HG03571 (cell line): ENCODE data around the gene HTR1E.
"Not testable (repeated sequence)": the region's sequence is repeated elsewhere in the genome, so short reads cannot be mapped to it uniquely, and the experiment has no call there.

Experiments
- ATAC-seq: cut with Tn5 transposase; IDR thresholded peaks from one replicate; pipeline ENCODE4 v1.9.1; 2021; ENCODE audit not compliant: unreplicated experiment

Gene HTR1E, protein sequence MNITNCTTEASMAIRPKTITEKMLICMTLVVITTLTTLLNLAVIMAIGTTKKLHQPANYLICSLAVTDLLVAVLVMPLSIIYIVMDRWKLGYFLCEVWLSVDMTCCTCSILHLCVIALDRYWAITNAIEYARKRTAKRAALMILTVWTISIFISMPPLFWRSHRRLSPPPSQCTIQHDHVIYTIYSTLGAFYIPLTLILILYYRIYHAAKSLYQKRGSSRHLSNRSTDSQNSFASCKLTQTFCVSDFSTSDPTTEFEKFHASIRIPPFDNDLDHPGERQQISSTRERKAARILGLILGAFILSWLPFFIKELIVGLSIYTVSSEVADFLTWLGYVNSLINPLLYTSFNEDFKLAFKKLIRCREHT

DNA sequence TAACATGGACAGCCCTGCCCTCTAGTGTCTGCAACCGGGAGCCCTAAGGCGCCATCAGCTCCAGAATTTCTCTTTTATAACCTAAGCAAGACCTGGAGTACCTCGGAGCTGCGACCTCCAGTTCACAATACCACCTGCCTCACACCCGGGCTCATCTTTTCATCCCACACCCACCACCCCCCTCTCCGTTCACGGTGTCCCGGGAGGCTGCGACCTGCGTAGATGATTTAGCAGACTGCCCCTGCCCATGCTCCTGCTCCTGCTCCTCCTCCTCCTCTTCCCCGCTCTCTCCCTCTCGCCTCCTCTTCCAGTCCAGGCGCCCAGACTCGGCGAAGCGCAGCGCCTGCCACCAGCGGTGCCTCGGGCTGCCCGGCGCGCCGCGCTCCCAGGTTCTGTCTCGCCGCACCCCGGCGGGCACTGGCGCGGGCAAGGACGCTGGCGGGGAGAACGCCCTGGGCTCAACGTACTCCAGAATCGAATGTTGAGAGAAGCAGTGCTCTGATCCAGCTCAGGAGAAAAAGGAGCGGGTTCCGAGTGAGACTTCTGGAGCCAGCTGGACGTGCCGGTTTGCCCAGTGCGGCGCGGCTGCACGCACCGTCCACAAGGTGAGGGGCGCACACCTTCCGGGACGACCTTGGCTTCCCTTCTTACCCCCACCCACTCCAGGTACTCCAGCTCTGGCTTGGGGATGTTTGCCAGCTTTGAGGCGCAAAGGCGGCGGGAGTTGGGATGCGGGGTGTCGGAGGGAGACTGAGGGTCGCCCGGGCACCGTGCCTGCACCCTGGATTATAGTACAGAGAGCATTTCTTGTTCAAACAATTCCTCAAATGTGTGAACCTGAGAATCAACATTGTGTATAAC, at the start of gene HTR1E:
HTR1E (plus strand) TSS at position 310 of the 861 bp plus-strand sequence. CDS start 77,807 bp downstream, outside the sequence.
- ATAC-seq, result peak; percentile 61

DNA sequence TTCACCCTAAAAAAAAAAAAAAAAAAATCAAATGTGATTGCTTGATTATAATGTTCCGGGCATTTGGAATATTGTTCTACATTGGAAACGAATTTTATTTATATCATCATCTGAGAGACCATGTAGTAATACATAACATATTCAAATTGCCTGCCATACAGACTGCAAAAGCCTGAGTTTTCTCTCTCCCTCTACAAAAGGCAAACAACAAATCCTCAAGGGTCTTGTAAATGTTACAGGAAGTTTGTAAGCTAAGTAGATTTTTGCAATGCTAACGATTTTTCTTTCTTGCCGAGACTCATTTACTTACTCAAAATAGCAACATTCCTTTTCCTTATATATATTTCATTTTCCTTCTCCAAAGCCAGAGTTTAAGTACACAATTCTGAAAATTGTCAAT, 49.0 kb upstream of the HTR1E start:
- ATAC-seq, result no peak

GRCh38 chr6:86897265-86897664, 40.1 kb upstream of the HTR1E start:
- not testable (repeated sequence) for ATAC-seq

- ATAC-seq, result no peak
Observed at GRCh38 chr6:86913795-86914194, 23.5 kb upstream of the HTR1E start.

- no peak for ATAC-seq
Observed at GRCh38 chr6:86916393-86916792, 20.9 kb upstream of the HTR1E start.

DNA sequence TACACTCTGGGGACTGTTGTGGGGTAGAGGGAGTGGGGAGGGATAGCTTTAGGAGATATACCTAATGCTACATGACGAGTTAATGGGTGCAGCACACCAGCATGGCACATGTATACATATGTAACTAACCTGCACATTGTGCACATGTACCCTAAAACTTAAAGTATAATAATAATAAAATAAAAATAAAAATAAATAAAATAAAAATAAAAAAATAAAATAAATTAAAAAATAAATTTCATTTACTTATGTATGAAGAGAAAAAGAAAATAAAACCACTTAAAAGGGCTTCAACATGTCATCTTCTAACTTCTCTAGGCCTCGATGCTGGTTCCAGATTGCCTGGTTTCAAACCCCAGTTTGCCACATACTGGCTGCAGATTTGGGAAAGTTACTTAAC, 10.2 kb upstream of the HTR1E start:
- ATAC-seq, result not testable (repeated sequence)

- not testable (repeated sequence) for ATAC-seq
Observed at GRCh38 chr6:86927859-86928258, 9.5 kb upstream of the HTR1E start.

GRCh38 chr6:86934365-86934764, 3.0 kb upstream of the HTR1E start:
- ATAC-seq, result no peak

- no peak for ATAC-seq
Observed at GRCh38 chr6:86936834-86937218, 502 bp upstream of the HTR1E start.

GRCh38 chr6:86938814-86939213, 1.5 kb downstream of the HTR1E start:
- ATAC-seq, result no peak

GRCh38 chr6:86941461-86941860, 4.1 kb downstream of the HTR1E start:
- ATAC-seq, result no peak

- no peak for ATAC-seq
Observed at GRCh38 chr6:86942769-86943516, 5.6 kb downstream of the HTR1E start.

- no peak for ATAC-seq
Observed at GRCh38 chr6:86943819-86944407, 6.6 kb downstream of the HTR1E start.

- ATAC-seq, result no peak
Observed at GRCh38 chr6:86949771-86950170, 12.4 kb downstream of the HTR1E start.

DNA sequence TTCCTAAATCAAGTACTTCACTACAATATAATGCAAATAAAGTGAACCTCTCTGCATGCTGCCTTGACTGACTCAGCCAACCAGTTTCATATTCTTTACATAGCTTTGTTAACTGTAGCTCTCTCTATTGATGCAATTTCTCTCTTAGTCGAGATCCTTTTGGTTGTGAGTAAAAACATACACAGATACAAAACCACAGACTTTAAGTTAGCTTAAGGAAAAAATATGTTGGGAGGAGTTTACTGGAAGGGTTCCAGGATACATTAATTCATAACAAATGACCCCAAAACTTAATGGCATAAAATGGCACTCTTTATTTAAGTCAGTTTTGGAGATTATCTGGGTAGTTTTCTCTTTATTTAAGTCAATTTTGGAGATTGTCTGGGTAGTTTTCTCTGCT, 15.7 kb downstream of the HTR1E start:
- ATAC-seq, result no peak

DNA sequence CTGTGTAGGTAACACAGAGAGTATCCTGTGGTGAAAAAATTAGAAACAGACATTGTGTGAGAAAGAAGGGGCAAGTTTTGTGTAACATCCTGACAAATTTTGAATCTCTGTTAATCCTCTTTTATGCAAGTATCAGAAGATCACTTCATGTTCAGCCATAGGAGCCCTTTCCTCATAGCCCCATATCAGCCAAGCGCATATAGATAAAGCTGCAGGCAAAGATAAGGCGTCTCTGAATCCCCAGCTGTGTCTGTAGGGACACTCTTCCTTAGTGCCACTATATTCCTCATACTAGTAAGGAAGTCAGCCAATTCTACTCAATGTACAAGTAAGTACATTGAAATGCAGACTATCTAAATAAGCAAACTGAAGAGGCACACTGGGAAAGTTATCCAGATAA, 22.3 kb downstream of the HTR1E start:
- no peak for ATAC-seq

DNA sequence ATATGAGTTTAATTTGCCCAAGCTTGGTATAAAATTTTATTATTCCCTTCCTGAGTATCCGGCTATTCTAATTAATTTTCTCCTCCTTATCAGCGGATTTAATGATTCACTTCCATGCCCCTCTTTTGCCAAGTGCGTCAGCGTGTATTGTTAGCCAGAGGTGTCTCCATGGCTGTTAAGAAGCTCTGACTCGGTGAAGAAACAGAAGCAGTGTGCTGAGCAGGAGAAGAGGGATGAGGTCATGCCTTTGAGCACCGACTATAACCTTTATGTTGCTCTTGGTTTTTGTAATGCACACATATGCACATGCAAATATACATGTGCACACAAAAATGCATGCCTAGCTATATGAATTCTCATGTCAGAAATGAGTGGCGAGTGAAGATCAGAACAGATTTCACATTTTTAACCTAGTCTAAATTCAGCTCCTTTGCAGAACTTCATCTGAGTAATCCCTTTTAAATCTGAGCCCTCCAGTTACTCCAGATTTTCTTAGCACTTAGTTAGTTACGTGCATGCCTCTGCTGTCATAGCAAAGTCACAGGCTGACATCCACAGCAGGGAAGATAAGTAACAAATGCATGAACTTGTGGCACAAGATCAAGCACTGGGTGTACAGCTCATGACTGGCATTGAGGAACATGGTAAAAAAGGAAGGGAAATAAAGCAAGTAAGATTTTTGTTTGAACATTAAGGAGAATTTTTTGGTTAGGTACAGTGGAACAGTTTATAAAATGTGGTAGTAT, 24.3 kb downstream of the HTR1E start:
- no peak for ATAC-seq

DNA sequence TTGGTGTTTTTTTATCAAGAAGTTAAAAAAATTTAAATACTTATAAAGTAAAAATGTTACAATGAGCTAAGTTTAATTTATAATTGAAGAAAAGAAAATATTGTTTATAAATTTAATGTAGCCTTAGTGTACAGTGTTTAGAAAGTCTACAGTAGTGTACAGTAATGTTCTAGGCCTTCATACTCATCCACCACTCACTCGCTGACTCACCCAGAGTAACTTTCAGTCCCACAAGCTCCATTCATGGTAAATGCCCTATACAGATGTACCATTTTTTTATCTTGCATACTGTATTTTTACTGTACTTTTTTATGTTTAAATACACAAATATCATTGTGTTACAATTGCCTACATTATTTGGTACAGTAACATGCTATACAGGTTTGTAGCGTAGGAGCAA, 26.0 kb downstream of the HTR1E start:
- no peak for ATAC-seq

GRCh38 chr6:86964029-86964579, 26.8 kb downstream of the HTR1E start:
- ATAC-seq, result no peak

DNA sequence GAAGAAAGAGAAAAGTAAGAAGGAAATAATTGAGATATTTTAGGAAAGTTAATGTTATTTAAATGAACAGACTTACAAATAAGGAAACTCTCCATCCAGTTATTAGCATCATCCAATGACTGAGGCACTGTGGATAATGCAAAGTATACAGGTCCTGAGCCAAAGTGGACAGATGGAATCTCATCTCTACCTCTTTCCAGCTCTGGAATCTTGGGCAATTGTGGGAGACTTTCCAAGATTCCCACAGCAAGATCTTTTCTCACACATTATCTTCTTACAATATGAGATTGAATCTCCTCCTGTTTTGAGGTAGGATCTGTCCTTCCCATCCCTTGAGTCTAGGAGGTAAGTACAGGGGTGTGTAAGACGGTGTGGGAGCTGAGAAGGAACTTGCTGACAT, 28.9 kb downstream of the HTR1E start:
- no peak for ATAC-seq
